ENCODE results near the gene SNF8. TPM values are rescaled to one million over a fixed set of nuclear protein-coding genes. Genes with fewer than 3 reads are reported as not detected.

Gene SNF8
- total RNA-seq, result 143 and 147 TPM in 2 replicates

GRCh38 chr17:48944515-48945260, at the start of gene SNF8:
SNF8 (minus strand) TSS chr17:48944842; CDS start chr17:48944734, 108 bp downstream.
- Mint-ChIP-seq H3K36me3 (ENCODE audit: low read depth) (peaks cover 23% of the 10 kb centered on the region), H3K9me3 (no peaks in the 10 kb centered on the region), H3K4me1 (peaks cover 12% of the 10 kb centered on the region)

GRCh38 chr17:48993951-48994350, 49.3 kb upstream of the SNF8 start:
- Mint-ChIP-seq H3K36me3 (ENCODE audit: low read depth) (peaks cover 5% of the 10 kb centered on the region), H3K4me1 (peaks cover 19% of the 10 kb centered on the region), H3K4me3 (no peak overlapping the region), H3K9me3 (no peaks in the 10 kb centered on the region), H3K27ac (no peak overlapping the region), H3K27me3 (peaks cover 73% of the 10 kb centered on the region)
- no peak for DNase-seq
- intact Hi-C loops (cut with micrococcal nuclease), result loop anchor here (2.0 kb wide), 1 partner anchor 243 kb away; no protein-coding TSS in a partner anchor

More at GRCh38 chr17:48944515-48945260, at the start of gene SNF8:
- DNase-seq, result peak; percentile 99
- Mint-ChIP-seq H3K4me3 (peak within 1 kb of the TSS; percentile 100), H3K27me3 (no peaks in the 10 kb centered on the region), H3K27ac (peak within 1 kb of the TSS; percentile 99)
- intact Hi-C loops (cut with micrococcal nuclease), result loop anchor here (1.0 to 2.0 kb wide), 4 partner anchors 29 to 88 kb away; partner anchors contain the start of genes ATP5MC1 and UBE2Z

- intact Hi-C loops (cut with micrococcal nuclease), result no loop called here
These were observed 48.7 kb upstream of the SNF8 start for GRCh38 chr17:48993305-48993704.

GRCh38 chr17:48992444-48992843, 47.8 kb upstream of the SNF8 start:
- Mint-ChIP-seq H3K4me3 (no peak overlapping the region), H3K4me1 (peaks cover 12% of the 10 kb centered on the region), H3K9me3 (no peaks in the 10 kb centered on the region), H3K36me3 (ENCODE audit: low read depth) (peaks cover 5% of the 10 kb centered on the region), H3K27ac (no peak overlapping the region), H3K27me3 (peaks cover 65% of the 10 kb centered on the region)
- DNase-seq, result no peak
- intact Hi-C loops (cut with micrococcal nuclease), result no loop called here

More at GRCh38 chr17:48993305-48993704, 48.7 kb upstream of the SNF8 start:
- H3K27me3 Mint-ChIP-seq, result peaks cover 70% of the 10 kb centered on the region
- no peak overlapping the region for H3K4me3 Mint-ChIP-seq
- DNase-seq, result no peak
- peaks cover 5% of the 10 kb centered on the region for H3K36me3 Mint-ChIP-seq (ENCODE audit: low read depth)
- H3K27ac Mint-ChIP-seq, result no peak overlapping the region
- no peaks in the 10 kb centered on the region for H3K9me3 Mint-ChIP-seq
- H3K4me1 Mint-ChIP-seq, result peaks cover 19% of the 10 kb centered on the region

- intact Hi-C loops (cut with micrococcal nuclease), result no loop called here
- no peak for DNase-seq
- H3K27me3 Mint-ChIP-seq, result peaks cover 59% of the 10 kb centered on the region
These were observed 46.3 kb upstream of the SNF8 start for GRCh38 chr17:48990882-48991357.

GRCh38 chr17:48989100-48989499, 44.5 kb upstream of the SNF8 start:
- Mint-ChIP-seq H3K9me3 (no peaks in the 10 kb centered on the region), H3K36me3 (ENCODE audit: low read depth) (no peaks in the 10 kb centered on the region), H3K27me3 (peaks cover 52% of the 10 kb centered on the region), H3K4me3 (no peak overlapping the region), H3K4me1 (no peaks in the 10 kb centered on the region), H3K27ac (no peak overlapping the region)
- no peak for DNase-seq
- intact Hi-C loops (cut with micrococcal nuclease), result no loop called here

More at GRCh38 chr17:48990882-48991357, 46.3 kb upstream of the SNF8 start:
- H3K27ac Mint-ChIP-seq, result no peak overlapping the region
- H3K36me3 Mint-ChIP-seq (ENCODE audit: low read depth), result peaks cover 5% of the 10 kb centered on the region
- no peak overlapping the region for H3K4me3 Mint-ChIP-seq
- H3K4me1 Mint-ChIP-seq, result peaks cover 4% of the 10 kb centered on the region
- no peaks in the 10 kb centered on the region for H3K9me3 Mint-ChIP-seq

GRCh38 chr17:48985436-48986245, 41.0 kb upstream of the SNF8 start:
- intact Hi-C loops (cut with micrococcal nuclease), result no loop called here
- H3K27ac Mint-ChIP-seq, result no peak overlapping the region
- H3K4me3 Mint-ChIP-seq, result no peak overlapping the region
- H3K36me3 Mint-ChIP-seq (ENCODE audit: low read depth), result no peaks in the 10 kb centered on the region
- H3K4me1 Mint-ChIP-seq, result no peaks in the 10 kb centered on the region
- peaks cover 29% of the 10 kb centered on the region for H3K27me3 Mint-ChIP-seq
- no peak for DNase-seq
- H3K9me3 Mint-ChIP-seq, result no peaks in the 10 kb centered on the region

GRCh38 chr17:48981927-48982539, 37.4 kb upstream of the SNF8 start:
- no peak for DNase-seq
- Mint-ChIP-seq H3K9me3 (no peaks in the 10 kb centered on the region), H3K4me1 (no peaks in the 10 kb centered on the region), H3K27me3 (peaks cover 10% of the 10 kb centered on the region), H3K36me3 (ENCODE audit: low read depth) (no peaks in the 10 kb centered on the region), H3K27ac (no peak overlapping the region), H3K4me3 (no peak overlapping the region)
- intact Hi-C loops (cut with micrococcal nuclease), result no loop called here

- intact Hi-C loops (cut with micrococcal nuclease), result no loop called here
- Mint-ChIP-seq H3K4me3 (no peak overlapping the region), H3K4me1 (peaks cover 4% of the 10 kb centered on the region), H3K27me3 (peaks cover 21% of the 10 kb centered on the region), H3K36me3 (ENCODE audit: low read depth) (no peaks in the 10 kb centered on the region), H3K27ac (no peak overlapping the region), H3K9me3 (no peaks in the 10 kb centered on the region)
- no peak for DNase-seq
These were observed 29.2 kb upstream of the SNF8 start for GRCh38 chr17:48973806-48974205.

GRCh38 chr17:48972749-48973097, 28.1 kb upstream of the SNF8 start:
- Mint-ChIP-seq H3K27me3 (peaks cover 29% of the 10 kb centered on the region), H3K4me3 (no peak overlapping the region)
- intact Hi-C loops (cut with micrococcal nuclease), result no loop called here

GRCh38 chr17:48970865-48971687, 26.4 kb upstream of the SNF8 start:
- H3K27me3 Mint-ChIP-seq, result peaks cover 32% of the 10 kb centered on the region
- H3K4me3 Mint-ChIP-seq, result no peak overlapping the region
- no peak for DNase-seq
- H3K27ac Mint-ChIP-seq, result no peak overlapping the region
- H3K9me3 Mint-ChIP-seq, result no peaks in the 10 kb centered on the region
- H3K36me3 Mint-ChIP-seq (ENCODE audit: low read depth), result no peaks in the 10 kb centered on the region
- intact Hi-C loops (cut with micrococcal nuclease), result no loop called here
- H3K4me1 Mint-ChIP-seq, result peaks cover 4% of the 10 kb centered on the region

More at GRCh38 chr17:48972749-48973097, 28.1 kb upstream of the SNF8 start:
- no peaks in the 10 kb centered on the region for H3K9me3 Mint-ChIP-seq
- no peak for DNase-seq
- H3K36me3 Mint-ChIP-seq (ENCODE audit: low read depth), result no peaks in the 10 kb centered on the region
- H3K27ac Mint-ChIP-seq, result no peak overlapping the region
- peaks cover 4% of the 10 kb centered on the region for H3K4me1 Mint-ChIP-seq

- Mint-ChIP-seq H3K36me3 (ENCODE audit: low read depth) (no peaks in the 10 kb centered on the region), H3K4me1 (peaks cover 4% of the 10 kb centered on the region), H3K4me3 (no peak overlapping the region), H3K27ac (no peak overlapping the region), H3K27me3 (peaks cover 34% of the 10 kb centered on the region), H3K9me3 (no peaks in the 10 kb centered on the region)
- DNase-seq, result no peak
- intact Hi-C loops (cut with micrococcal nuclease), result no loop called here
These were observed 25.6 kb upstream of the SNF8 start for GRCh38 chr17:48970224-48970623.

Measured in activated CD4-positive, alpha-beta T cell treated with anti-CD3 and anti-CD28 coated beads, Interleukin-2, amount 10 ng/mL, durations not matched to agents 24 days and 14 days (primary cell).